ELR (cell line): ENCODE measurements around the gene SRGAP3.
A peak's percentile ranks its signal among the peaks of the same experiment; 100 is the strongest.

Source experiments
- DNase-seq: peaks from one replicate; pipeline ENCODE4 v3.0.0-alpha.2; 2015; ENCODE audit warnings: low read depth

Gene SRGAP3

DNA sequence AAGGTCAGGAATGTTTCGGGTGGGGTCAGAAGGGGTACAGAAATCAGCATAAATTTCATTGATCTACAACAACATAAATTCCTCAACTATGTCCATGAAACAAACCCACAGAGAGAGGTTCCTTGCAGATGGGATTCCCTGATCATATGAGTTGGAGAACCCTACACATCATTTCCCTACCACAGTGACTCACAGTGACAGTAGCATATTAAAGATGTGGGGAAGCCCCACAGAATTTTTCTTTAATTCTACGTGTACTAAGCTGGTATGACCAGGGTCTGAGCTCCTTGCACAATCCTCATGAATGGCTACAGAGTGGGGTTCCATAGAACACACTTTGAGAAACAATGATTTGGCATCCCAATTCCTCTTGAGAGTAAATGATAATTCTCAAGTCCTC is 169.3 kb downstream of the SRGAP3 start:
- peak; percentile 63 for DNase-seq

DNA sequence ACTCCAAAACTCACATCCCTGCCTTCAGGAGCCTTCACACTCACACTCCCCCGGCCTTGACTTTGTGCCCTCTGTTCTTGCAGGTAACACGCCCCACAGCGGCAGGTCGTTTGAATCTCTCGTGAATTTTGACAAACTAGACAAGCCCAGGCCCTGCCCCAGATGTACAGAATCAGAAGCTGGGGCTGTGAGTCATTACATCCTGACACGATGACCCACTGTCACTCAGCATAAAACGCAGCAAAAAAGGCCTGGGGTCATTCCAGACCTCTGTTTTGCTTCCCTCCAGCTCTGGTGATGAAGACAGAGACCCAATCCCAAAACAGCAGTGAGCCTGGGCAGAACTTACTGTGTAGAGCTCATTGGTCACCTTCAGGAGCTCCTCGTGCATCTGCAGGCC is 169.8 kb downstream of the SRGAP3 start:
- peak; percentile 24 for DNase-seq

DNA sequence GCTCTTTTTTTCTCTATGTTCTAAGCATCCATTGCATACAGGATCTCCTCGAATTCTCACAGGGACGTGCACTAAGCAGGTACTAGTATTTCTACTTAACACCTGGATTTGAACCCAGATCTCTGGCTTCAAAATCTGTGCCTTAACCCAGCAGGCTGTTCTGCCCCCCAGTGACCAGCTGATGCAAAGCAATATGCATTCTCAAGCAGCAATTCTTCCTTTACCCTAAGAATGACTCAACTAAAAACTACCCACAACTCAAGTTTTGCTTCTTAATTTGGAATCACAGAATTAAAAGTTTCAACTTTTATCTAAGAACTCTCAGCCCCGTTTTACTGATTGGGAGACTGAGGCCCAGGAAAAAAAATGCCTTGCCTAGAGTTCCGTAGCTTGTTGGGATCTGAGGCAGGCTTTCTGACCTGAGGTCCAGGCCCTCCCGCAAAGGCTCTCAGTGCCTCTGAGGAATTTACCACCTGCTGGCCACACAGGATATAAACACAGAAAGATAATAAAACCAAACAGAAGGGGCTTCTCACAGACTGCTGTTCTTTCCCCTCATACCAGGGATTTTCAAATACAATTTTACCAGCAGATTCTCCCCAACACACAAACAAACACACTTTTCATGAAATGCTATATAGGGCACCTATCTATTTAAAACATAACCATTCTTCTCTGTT is 170.7 kb downstream of the SRGAP3 start:
- peak; percentile 27 for DNase-seq

DNA sequence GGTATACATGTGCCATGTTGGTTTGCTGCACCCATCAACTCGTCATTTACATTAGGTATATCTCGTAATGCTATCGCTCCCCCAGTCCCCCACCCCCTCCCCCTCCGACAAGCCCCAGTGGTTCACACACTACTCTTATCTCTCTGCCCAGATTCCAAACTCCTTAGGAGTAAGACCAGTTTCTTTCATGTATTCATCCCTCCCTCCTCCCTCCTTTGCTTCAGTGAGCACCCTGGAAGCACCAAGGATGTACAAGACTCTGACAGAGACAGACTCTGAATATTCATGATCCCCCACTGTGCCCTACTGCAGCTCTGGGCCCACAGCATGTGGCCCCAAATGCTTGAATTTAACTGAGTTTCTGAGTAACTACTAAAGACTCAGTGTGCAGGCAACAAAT is 172.4 kb downstream of the SRGAP3 start:
- no peak for DNase-seq

DNA sequence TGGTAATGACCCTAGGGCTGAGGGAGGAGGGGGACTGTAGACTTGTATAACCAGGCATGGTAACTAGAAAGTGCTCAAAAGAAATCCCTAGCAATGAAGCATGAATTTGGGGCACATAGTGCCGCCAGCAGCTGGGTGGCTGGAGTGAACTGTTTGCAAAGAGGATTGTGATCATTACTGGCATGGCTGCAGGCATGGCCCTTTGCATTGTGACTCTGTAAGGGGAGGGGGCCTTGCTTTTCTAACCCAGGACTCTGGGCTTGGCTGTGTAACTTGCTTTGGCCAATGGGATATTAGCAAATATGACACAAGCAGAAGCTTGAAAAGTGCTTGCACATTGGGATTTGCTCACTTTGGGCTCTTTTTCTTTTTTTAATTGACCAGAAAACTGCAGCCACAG is 173.7 kb downstream of the SRGAP3 start:
- DNase-seq, result no peak

DNA sequence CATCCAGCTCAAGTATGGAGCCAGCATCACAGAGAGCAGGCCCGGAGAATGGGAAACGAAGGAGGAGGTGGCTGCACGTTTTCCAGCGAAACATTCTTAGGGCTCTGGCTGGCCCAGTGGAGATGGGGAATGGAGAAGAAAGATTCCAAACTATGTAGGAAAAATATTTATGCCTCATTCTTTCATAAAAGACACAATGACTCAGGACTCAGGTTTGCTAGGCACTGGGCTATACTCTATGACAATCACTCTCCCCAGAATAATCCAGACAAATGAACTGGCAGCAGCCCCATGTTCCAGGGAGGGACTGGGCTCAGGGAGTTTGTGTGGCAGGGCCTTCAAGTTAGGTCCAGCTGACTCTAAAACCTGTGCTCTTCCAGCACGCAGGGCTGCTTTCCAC is 175.4 kb downstream of the SRGAP3 start:
- no peak for DNase-seq

DNA sequence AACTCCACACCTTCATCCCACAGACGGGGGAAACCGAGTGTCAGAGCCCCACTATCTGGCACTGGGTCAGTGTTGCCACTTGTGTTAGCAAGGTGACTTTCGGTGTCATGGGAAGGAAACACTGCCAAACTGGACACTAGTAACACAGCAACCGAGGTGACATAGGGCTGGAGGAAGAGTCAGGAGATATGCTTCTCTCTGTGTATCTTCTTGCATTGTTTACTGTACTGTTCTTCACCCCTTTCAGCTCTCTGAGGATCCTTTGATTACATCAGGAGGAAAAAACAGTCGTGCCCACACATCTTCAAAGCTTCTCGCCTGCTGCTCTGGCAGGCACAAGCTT is 176.8 kb downstream of the SRGAP3 start:
- DNase-seq, result no peak

DNA sequence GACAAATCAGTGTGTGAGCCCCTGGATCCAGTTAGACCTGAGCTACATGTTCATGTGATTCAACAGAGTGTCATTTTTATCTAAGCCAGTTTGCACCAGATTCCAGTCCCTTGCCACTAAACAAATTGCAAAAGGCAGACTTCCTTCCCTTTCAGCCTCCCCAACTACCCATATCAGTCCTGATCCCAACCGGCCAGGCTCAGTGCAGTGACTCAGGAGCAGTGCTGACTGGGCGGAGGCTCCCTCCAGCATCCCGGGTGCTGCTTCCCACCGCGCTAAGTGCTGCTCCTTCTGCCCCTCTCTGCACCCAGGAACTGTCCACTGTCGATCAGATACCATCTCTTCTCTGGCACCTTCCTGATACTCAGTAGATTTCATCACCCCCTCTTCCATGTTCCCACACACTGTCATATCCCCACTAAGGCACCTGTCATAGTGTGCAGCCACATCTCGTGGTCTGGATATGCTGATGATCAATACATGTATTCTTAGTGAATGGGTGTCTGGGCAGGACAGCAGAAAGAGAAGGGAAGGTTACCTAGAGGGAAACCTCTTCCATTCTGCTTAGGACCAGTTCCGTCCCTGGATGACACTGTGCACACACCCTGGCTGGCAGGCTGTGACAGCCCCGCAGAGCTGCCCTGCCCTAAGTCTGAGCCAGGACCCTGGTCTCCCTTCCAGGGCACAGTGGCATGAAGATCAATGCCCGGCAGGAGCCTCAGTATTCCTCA is 177.3 kb downstream of the SRGAP3 start:
- DNase-seq, result no peak

DNA sequence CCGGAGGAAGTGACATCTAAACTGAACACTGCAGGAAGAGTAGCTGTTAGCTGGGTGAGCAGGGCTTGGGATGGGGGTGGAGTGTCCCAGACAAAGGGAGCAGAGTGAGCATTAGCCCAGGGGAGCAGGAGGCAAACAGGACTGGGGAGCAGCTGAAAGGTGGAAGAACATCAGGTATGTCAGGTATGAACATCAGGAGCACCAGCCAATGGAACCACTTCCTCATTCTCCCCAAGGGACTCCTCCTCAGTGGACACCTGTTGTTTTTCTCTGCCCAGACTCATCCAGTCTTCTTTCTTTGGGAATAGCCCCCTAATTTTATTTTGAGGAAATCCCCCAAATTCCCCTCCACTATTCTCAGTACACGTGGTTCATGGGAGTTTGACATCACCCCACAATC is 178.5 kb downstream of the SRGAP3 start:
- DNase-seq, result no peak

DNA sequence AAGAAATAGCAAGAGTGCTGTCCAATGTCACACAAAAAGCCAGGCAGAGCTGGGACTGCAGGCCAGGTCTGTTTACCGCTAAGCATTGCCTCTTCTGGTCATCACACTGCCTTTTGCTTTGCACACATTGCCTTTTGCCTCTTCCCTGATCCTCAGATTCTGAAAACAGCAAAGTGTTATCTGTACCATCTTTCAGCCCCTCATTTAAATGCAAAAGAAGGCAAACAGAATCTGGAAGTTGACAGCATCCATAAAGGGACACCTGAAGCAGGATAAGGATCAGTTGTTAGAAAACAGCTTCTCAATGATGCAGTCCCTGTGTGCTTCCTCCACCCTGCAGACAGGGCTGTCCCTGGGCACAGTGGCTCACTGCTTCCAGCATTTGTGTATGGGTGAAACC is 179.5 kb downstream of the SRGAP3 start:
- no peak for DNase-seq

DNA sequence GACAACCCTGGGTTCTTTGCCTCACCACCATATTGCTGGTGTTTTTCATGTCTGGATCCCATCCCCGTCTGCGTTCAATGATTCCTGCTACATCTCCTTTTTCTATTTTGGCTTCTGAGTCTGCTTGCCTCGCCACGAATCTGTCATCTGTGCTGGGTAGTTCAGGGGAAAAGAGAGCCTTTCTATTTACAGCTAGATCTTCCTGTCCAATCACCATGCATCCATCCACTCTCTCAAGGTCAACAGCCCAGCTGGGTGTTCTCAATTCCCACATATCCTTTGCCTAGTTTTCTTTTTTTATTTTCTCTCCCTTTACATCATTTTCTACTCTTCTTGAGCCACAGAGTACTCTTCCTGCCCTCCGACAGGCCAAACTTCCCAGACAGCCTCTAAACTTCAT is 181.4 kb downstream of the SRGAP3 start:
- no peak for DNase-seq

DNA sequence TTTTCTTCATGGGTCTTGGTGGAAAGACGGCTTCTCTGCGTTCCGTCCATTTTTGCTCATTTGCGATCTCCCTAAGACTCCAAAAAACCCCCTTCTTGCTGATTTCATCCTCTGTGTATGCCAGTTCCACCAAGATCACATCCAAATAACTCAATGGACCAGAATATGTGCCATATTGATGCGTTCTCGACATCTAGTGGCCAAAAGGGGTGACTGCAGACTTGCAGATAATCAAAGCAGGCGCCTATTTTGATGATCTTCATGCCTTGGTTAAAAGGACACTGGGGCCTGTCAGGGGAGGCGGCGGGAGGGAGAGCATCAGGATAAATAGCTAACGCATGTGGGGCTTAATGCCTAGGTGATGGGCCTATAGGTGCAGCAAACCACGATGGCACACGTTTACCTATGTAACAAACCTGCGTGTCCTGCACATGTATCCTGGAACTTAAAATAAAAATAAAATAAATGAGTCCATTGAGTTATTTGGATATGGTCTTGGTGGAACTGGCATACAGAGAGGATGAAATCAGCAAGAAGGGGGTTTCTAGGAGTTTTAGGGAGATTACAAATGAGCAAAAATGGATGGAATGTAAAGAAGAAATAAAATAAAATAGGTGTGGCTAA is 182.0 kb downstream of the SRGAP3 start:
- peak; percentile 66 for DNase-seq

DNA sequence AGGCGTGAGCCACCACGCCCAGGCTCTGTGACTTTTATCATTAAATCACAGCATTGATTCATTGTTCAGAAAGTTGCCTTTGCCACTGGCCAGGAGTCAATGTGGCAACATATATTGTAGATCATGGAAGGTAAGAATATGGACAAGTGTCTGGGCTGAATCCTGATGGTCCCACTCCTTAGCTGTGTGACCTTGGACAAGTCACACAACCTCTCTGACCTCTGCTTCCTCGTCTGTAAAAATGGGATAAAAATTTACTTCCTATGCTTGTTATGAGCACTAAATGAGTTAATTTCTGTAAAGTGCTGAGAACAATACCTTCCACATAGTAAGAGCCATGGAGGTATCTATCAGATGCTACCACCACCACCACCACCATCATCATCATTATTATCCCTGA is 182.7 kb downstream of the SRGAP3 start:
- DNase-seq, result no peak

DNA sequence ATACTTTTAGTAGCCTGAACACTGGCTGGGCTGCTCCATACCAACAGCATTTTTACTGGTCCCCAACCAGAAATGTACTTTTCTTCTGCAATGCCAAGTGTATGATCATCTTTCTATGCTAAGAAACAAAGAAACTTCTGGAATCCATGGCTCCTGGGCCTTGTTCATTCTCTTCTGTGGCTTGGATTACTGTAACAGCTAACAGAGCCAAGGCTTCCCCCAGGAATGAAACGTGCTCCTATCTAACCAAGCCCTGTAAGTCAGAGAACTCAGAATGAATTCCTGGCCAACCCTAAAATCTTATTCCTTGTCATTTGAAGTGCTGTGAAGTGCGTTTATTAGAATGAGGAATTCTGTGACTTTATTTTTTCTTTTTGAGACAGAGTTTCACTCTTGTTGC is 183.3 kb downstream of the SRGAP3 start:
- no peak for DNase-seq

DNA sequence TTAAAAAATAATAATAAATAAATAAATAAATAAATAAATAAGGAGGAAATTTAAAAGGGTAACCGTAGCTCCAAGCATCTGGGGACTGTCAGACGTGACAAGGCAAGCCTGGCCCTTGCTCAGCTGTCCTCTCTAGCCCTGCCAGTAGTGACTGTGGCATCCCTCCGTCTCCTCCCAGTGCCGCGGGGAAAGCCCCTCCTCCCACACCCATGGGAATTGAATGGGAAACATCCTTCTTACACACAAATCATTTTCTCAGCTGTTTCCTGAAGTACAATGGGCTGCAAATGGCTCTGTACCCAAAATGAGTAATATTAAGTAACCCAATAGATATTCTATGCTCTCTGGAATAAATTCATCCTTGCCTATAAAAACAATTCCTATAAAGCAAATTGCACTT is 184.6 kb downstream of the SRGAP3 start:
- DNase-seq, result no peak

DNA sequence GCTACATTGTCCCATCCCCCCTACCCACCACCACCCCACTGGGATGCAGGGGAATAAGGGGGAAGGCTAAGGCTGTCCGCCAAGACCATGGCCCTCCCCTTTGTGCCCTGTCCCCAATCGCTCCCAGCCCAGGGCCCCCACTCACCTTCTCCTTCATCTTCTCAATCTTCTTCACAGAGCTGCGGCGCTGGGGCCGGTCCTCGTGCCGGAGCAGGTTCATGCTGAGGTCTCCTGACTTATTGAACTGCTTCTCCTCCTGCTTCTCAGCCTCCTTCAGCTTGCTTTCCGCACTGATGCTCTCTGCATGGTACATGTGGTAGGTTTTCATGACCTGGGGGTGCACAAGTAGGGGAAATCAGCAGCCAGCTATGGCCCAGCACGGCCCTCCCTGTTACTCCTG is 185.2 kb downstream of the SRGAP3 start:
- no peak for DNase-seq

DNA sequence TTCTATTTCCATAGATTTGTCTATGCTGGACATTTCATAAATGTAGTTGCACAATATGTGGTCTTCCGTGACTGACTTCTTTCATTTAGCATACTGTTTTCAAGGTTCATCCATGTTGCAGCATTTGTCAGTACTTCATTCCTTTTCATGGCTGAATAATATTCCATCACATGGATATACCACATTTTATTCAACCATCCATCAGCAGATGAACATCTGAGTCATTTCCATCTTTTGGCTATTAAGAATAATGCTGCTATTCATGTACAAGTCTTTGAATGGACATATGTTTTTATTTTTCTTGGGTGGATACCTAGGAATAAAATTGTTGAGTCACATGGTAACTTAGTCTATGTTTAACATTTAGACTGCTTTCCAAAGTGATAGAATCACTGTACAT is 186.9 kb downstream of the SRGAP3 start:
- no peak for DNase-seq

DNA sequence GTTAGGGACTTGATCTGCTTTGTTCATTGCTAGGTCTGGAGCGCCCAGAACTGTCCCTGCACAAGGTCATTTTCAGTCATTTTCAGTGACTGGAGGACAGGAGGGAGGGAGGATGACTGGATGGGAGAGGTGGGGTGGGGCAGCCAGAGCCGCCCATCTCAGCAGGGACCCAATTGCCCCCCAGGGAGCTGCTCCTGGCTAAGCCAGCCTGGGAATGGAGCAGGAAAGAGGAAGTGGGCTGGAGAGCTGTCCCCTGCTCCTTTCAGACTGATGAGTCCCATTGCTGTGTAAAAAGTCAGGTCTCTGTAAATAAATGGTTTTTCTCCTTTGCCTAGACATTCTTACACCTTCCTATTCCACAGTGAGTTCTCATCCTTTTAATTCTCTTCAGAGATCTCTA is 187.8 kb downstream of the SRGAP3 start:
- no peak for DNase-seq

DNA sequence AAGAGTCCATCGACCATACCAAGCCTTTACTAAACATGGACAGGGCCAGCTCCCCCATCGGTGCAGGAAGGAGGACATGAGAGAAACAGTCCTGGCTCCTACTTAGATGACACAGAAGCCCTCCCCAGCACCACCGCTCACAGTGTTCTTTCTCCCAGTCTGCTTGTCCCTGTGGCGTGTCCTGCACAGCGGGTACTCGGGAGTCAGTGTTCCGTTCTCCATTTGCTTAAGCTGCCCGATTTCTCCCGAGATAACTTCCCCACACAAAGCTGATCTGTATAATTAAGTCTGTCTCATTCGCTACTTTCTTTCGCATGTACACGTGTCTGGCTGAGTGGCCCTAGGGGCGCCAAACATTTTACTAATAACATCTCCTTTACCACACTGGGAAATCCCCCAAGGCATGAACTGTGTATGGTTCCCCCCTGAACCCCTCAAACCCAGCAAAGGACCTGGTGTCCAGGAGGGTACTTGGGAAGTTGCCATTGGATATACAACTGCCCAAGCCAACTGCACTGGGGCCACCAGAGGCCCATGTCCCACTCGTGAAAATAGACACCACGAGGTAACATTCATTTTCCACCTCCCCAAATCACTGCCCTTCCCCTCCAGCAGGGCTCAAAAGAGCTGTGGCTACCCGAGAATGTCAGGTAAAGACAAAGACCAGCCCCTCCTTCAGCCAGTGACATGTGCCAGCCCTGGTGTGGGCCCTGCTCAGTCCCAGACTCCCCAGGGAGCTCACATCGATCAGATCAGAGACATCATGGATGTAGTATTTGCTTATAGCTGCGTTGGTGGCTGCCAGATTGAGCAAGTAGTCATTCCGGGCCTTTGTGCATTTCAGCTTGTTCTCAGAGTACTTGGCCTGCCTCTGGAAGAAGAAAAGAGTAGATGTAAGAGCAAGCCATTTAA is 189.7 kb downstream of the SRGAP3 start:
- DNase-seq, result no peak

DNA sequence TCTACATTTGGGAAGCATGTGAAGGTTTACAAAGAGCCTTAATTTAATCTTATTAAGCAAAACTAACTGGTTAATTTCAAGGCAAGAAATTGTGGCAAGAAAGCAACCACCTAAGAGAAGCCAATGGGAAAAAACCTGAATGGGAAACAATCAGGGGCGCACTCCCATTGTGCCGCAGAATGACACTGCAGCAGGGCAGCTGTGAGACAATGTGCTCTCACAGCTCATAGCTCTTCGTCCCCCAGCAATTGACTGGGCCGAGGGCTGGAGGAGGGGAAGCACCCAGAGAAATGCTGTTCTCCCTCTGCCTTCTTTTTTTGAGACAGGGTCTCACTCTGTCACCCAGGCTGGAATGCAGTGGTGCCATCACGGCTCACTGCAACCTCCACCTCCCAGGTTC is 192.9 kb downstream of the SRGAP3 start:
- DNase-seq, result no peak

DNA sequence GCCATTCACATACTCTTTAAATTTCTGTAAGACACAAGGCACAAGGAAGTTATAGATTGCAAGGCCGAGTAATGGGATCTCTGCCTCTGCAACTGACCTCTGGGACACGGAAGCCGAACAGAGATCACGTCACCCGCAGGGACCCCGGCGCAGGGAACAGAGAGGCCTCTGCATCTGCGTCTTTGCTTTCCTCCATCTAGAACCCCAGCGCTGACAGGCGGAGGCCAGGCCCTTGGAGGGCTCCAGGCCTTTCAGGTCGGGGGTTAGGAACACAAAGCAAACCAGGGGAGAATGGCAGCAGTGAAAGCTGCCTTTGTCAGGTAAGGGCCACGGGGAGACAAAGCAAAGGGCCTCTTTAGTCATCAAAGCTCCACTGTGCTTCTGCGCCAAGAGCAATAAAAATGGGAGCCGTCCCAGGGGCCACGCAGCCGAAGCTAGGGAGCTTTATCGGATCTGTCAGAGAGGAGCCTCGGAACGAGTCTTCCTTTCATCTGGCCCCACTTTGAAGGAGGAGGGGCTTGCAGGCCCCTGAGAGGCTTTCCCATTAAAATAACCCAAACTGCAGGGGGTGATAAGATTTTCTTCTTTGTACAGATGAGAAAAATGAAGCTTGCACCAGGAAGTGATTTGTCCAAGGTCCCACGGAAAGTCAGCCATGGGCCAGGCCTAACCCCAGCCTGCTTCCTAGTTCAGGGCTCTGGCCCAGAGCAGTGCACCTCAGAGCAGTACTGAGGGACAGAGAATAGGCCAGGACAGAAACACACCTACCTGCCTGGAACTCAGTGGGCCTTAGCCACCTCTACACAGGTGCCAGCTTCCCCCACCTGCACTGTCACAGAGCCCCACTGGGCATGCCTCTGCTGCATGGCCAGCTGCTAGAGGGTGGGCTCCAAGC is 201.7 kb downstream of the SRGAP3 start:
- no peak for DNase-seq

DNA sequence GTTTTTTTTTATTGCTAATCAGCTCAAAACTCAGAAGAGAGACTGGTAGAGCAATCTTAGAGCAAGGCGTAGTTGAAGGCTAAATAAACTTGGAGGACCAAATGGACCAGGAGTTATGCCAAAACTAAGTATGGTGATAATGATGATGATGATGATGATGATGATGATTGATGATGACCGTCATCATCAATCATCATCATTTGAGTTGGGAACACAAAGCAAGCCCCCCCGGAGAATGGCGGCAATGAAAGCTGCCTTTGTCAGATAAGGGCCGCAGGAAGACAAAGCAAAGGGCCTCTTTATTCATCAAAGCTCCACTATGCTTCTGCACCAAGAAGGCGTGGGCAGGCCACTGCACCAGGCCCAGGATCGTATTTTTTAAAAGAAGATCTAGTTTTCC is 204.1 kb downstream of the SRGAP3 start:
- DNase-seq, result no peak
